HL-60/S4 treated with retinoic acid at 250 ng/mL for 4 days and 3 days (cell line): ENCODE data around the gene GUCY1A1.

Source experiments
- in situ Hi-C: fragments of 300-500 bp; cut with MboI; formaldehyde crosslinking; loops from 2 replicates; pipeline ENCODE4 v1.7.0; 2022; ENCODE audit warnings: low sequenced_read_pairs

The GUCY1A1 gene

GRCh38 chr4:155690044-155690837 lies 23.6 kb downstream of the GUCY1A1 start:
- in situ Hi-C loops: no loop called here

GRCh38 chr4:155692361-155692760 lies 25.7 kb downstream of the GUCY1A1 start:
- in situ Hi-C loops: no loop called here

GRCh38 chr4:155693015-155693663 lies 26.5 kb downstream of the GUCY1A1 start:
- in situ Hi-C loops: no loop called here

- in situ Hi-C loops: no loop called here
Measured at GRCh38 chr4:155694100-155694785, 27.6 kb downstream of the GUCY1A1 start.

GRCh38 chr4:155696226-155696625 lies 29.6 kb downstream of the GUCY1A1 start:
- in situ Hi-C loops: no loop called here

GRCh38 chr4:155696726-155697125 lies 30.1 kb downstream of the GUCY1A1 start:
- in situ Hi-C loops: no loop called here

- in situ Hi-C loops: no loop called here
Measured at GRCh38 chr4:155701827-155702226, 35.2 kb downstream of the GUCY1A1 start.

GRCh38 chr4:155703486-155704247 lies 37.0 kb downstream of the GUCY1A1 start:
- in situ Hi-C loops: no loop called here

- in situ Hi-C loops: no loop called here
Measured at GRCh38 chr4:155704841-155705404, 38.3 kb downstream of the GUCY1A1 start.

GRCh38 chr4:155705664-155706063 lies 39.0 kb downstream of the GUCY1A1 start:
- in situ Hi-C loops: no loop called here

- in situ Hi-C loops: no loop called here
Measured at GRCh38 chr4:155706147-155706546, 39.5 kb downstream of the GUCY1A1 start.

GRCh38 chr4:155707251-155707650 lies 40.6 kb downstream of the GUCY1A1 start:
- in situ Hi-C loops: no loop called here

GRCh38 chr4:155708782-155709181 lies 42.1 kb downstream of the GUCY1A1 start:
- in situ Hi-C loops: no loop called here

GRCh38 chr4:155709918-155710317 lies 43.3 kb downstream of the GUCY1A1 start:
- in situ Hi-C loops: no loop called here

GRCh38 chr4:155711556-155711955 lies 44.9 kb downstream of the GUCY1A1 start:
- in situ Hi-C loops: no loop called here

GRCh38 chr4:155712846-155713245 lies 46.2 kb downstream of the GUCY1A1 start:
- in situ Hi-C loops: no loop called here

GRCh38 chr4:155713911-155714310 lies 47.3 kb downstream of the GUCY1A1 start:
- in situ Hi-C loops: no loop called here

GRCh38 chr4:155722336-155722735 lies 55.7 kb downstream of the GUCY1A1 start:
- in situ Hi-C loops: no loop called here

GRCh38 chr4:155722816-155723499 lies 56.3 kb downstream of the GUCY1A1 start:
- in situ Hi-C loops: no loop called here

GRCh38 chr4:155724731-155725130 lies 58.1 kb downstream of the GUCY1A1 start:
- in situ Hi-C loops: no loop called here
